ENCODE results near the gene AUNIP.

Gene AUNIP

GRCh38 chr1:25820247-25821111 is 38.8 kb downstream of the AUNIP start (continued):
- TF ChIP-seq ZNF133 (tag by site-specific recombination; IDR thresholded peaks at IDR 0.05), result no peak
- TF ChIP-seq ELK4 (IDR thresholded peaks at IDR 0.05; ENCODE audit: borderline replicate concordance, low read depth, low read length), result no peak
- peak; percentile 69 for TF ChIP-seq ZBTB26 (tag by site-specific recombination; optimal IDR thresholded peaks at IDR 0.05)
- no peak for TF ChIP-seq ZBTB21 (tag by site-specific recombination; IDR thresholded peaks at IDR 0.05)
- TF ChIP-seq KLF9 (tag by site-specific recombination; IDR thresholded peaks at IDR 0.05; ENCODE audit: low read depth), result 0 out of 2 replicates have a peak, but pooled peaks have one; percentile 30
- TF ChIP-seq ZFP69B (tag by site-specific recombination; IDR thresholded peaks at IDR 0.05), result peak; percentile 93
- no peak for TF ChIP-seq GLIS1 (tag by site-specific recombination; IDR thresholded peaks at IDR 0.05)

GRCh38 chr1:25819491-25820246 is 39.6 kb downstream of the AUNIP start, which contains the start of gene MTFR1L:
MTFR1L (plus strand) TSS chr1:25819954; CDS start chr1:25823105, 3,151 bp downstream.
- H3K36me3 ChIP-seq (ENCODE audit: control insufficient read depth in 2 of 2, insufficient read depth in 1 of 2, low read length in 2 of 2), result peaks cover 0 to 46% of the 10 kb centered on the region in 2 experiments; a peak in 1 of 3 replicates
- peak within 1 kb of the TSS; percentile 60 for H3K27ac ChIP-seq (ENCODE audit: extremely low read depth, low read depth, low read length)
- peak within 1 kb of the TSS; percentile 82 for H3K4me3 ChIP-seq (ENCODE audit: low read depth, low read length)
- no peaks in the 10 kb centered on the region for H3K9me3 ChIP-seq (ENCODE audit: control insufficient read depth, insufficient read depth, low read depth, low read length)
- CTCF ChIA-PET, result interaction anchor here (0.5 to 1.5 kb wide), 3 partner anchors 22 to 177 kb away, joined by 4 to 5 read pairs (median 4); no protein-coding TSS in a partner anchor
- POLR2A ChIA-PET, result interaction anchor here (0.6 to 2.9 kb wide), 11 partner anchors 9 to 572 kb away, joined by 3 to 7 read pairs (median 4); partner anchors contain the start of genes PAFAH2, PAQR7 and RSRP1
- H3K4me1 ChIP-seq (ENCODE audit: control insufficient read depth, insufficient read depth, low read length), result peaks cover 6% of the 10 kb centered on the region; the same call in 1 of the 2 replicates
- TF ChIP-seq ZNF548 (tag by site-specific recombination; IDR thresholded peaks at IDR 0.05), result no peak; the same call in 1 of the 2 replicates
- TF ChIP-seq ZNF140 (tag by site-specific recombination; IDR thresholded peaks at IDR 0.05), result no peak; the same call in 1 of the 2 replicates
- TF ChIP-seq SP7 (tag by site-specific recombination; IDR thresholded peaks at IDR 0.05), result peak; percentile 55
- no peak; the same call in 1 of the 2 replicates for TF ChIP-seq GLIS1 (tag by site-specific recombination; IDR thresholded peaks at IDR 0.05)
- TF ChIP-seq OSR2 (tag by site-specific recombination; IDR thresholded peaks at IDR 0.05), result no peak
- TF ChIP-seq ZNF174 (tag by site-specific recombination; IDR thresholded peaks at IDR 0.05), result no peak
- TF ChIP-seq ZNF404 (tag by site-specific recombination; IDR thresholded peaks at IDR 0.05), result no peak
- no peak for TF ChIP-seq ZNF354C (tag by site-specific recombination; IDR thresholded peaks at IDR 0.05; ENCODE audit: borderline replicate concordance, low read depth)
- peak; percentile 67 for TF ChIP-seq ZBTB8A (tag by site-specific recombination; IDR thresholded peaks at IDR 0.05)
- no peak for TF ChIP-seq ZNF394 (tag by site-specific recombination; IDR thresholded peaks at IDR 0.05; ENCODE audit: borderline replicate concordance)
- no peak for TF ChIP-seq GLI4 (tag by site-specific recombination; IDR thresholded peaks at IDR 0.05)
- TF ChIP-seq ZNF132 (tag by site-specific recombination; IDR thresholded peaks at IDR 0.05; ENCODE audit: borderline replicate concordance), result no peak
- no peak for TF ChIP-seq PRDM6 (tag by site-specific recombination; IDR thresholded peaks at IDR 0.05)
- no peak for TF ChIP-seq ZNF692 (tag by site-specific recombination; IDR thresholded peaks at IDR 0.05)
- no peak for TF ChIP-seq ZNF600 (tag by site-specific recombination; IDR thresholded peaks at IDR 0.05)
- TF ChIP-seq ZNF37A (tag by site-specific recombination; IDR thresholded peaks at IDR 0.05), result peak; percentile 85
- TF ChIP-seq ZNF335 (tag by site-specific recombination; conservative IDR thresholded peaks at IDR 0.05), result peak; percentile 77; the same call in 1 of the 2 replicates
- no peak for TF ChIP-seq ZNF670 (tag by site-specific recombination; IDR thresholded peaks at IDR 0.05; ENCODE audit: low read depth)
- TF ChIP-seq ZNF549 (tag by site-specific recombination; IDR thresholded peaks at IDR 0.05), result no peak
- TF ChIP-seq ZFP41 (tag by site-specific recombination; IDR thresholded peaks at IDR 0.05; ENCODE audit: borderline replicate concordance), result no peak
- no peak; the same call in 1 of the 2 replicates for TF ChIP-seq WT1 (tag by site-specific recombination; IDR thresholded peaks at IDR 0.05)
- no peak for TF ChIP-seq SALL2 (tag by site-specific recombination; IDR thresholded peaks at IDR 0.05; ENCODE audit: borderline replicate concordance)
- no peak for TF ChIP-seq ZFP3 (tag by site-specific recombination; IDR thresholded peaks at IDR 0.05; ENCODE audit: low read depth)
